Neuron (in vitro differentiated cells): Measurements from ENCODE around the gene EML1.

ENCODE experiments used
- H2AFZ ChIP-seq: one replicate; pipeline ENCODE4 v1.6.1; 2013; ENCODE audit warnings: low read depth, mild to moderate bottlenecking, inconsistent platforms, low read length, moderate library complexity
- H3K27me3 ChIP-seq: one replicate; pipeline ENCODE4 v1.6.1; 2013; ENCODE audit warnings: low read length; ENCODE audit not compliant: insufficient read depth
- H3K36me3 ChIP-seq: one replicate; pipeline ENCODE4 v1.6.1; 2013; ENCODE audit warnings: low read length; ENCODE audit not compliant: insufficient read depth
- H3K4me1 ChIP-seq: one replicate; pipeline ENCODE4 v1.6.1; 2013; ENCODE audit warnings: low read length; ENCODE audit not compliant: insufficient read depth
- H3K4me3 ChIP-seq: 2 replicates; pipeline ENCODE4 v1.5.1; 2013; ENCODE audit warnings: mild to moderate bottlenecking, low read length, moderate library complexity
- H3K9me3 ChIP-seq: one replicate; pipeline ENCODE4 v1.6.1; 2013; ENCODE audit warnings: low read length

The EML1 gene

DNA sequence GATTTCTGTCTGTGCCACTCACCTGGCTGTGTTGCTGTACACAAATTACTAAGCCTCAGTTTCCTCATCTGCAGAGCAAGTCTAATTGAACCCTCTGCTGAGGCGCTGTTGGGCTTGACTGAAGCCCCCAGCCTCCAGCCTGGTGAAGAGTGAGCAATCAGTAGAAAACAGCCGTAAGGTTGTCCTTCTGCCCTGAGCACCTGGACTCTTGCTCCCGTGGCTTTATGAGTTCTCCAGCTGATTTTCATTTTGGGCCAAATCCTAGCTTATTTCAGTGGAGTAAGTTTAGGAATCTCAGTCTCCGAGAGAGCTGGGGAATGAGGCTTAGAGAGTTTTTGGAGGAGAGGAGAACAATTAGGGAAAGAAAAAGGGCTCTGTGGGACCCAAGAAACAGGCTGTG, 138.1 kb downstream of the EML1 start:
- no peak overlapping the region for H3K4me3 ChIP-seq
- no peak overlapping the region for H2AFZ ChIP-seq
- peaks cover 8% of the 10 kb centered on the region for H3K36me3 ChIP-seq
- no peaks in the 10 kb centered on the region for H3K27me3 ChIP-seq
- peaks cover 3% of the 10 kb centered on the region for H3K9me3 ChIP-seq
- peaks cover 10% of the 10 kb centered on the region for H3K4me1 ChIP-seq

- H3K27me3 ChIP-seq, result no peaks in the 10 kb centered on the region
- no peak overlapping the region for H2AFZ ChIP-seq
- H3K36me3 ChIP-seq, result peaks cover 43% of the 10 kb centered on the region
- no peak overlapping the region for H3K4me3 ChIP-seq
- no peaks in the 10 kb centered on the region for H3K9me3 ChIP-seq
- H3K4me1 ChIP-seq, result no peaks in the 10 kb centered on the region
These were observed 142.8 kb downstream of the EML1 start for GRCh38 chr14:99936056-99936455.

DNA sequence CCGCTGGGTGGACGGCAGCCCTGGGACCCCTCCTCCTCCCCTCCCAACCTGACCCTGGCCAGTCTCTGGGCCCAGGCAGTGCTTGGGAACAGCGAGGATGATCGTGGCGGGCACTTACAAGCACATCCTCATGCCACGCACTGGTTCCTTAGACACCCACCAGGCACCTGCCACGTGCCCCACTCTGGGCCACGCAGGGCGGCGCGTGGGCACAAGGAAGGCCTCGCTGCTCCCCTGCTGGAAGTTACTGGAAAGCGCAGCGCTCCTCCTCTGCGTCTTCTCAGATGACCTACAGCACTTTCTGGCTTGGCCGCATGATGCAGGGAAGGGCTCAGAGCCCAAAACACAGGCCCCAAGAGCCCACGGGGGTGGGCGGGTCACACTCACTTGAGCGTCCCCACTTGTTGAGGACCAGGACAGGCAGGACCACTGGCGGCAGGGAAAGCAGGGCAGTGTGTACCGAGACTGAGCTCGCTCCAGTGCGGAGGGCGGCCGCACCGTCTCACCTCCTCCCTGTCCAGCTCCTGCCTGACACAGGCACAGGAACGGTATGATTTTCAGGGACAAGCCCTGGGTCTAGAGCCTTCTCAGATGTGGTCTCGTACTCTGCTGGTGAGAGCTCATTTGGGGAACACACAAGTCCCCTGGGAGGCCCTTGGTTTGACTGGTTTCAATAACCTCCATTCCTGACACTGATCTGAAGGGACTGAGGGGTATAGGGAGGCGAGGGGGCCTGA, 143.7 kb downstream of the EML1 start:
- no peak overlapping the region for H3K4me3 ChIP-seq
- H3K9me3 ChIP-seq, result no peaks in the 10 kb centered on the region
- peaks cover 51% of the 10 kb centered on the region for H3K36me3 ChIP-seq
- H2AFZ ChIP-seq, result no peak overlapping the region
- no peaks in the 10 kb centered on the region for H3K27me3 ChIP-seq
- no peaks in the 10 kb centered on the region for H3K4me1 ChIP-seq

DNA sequence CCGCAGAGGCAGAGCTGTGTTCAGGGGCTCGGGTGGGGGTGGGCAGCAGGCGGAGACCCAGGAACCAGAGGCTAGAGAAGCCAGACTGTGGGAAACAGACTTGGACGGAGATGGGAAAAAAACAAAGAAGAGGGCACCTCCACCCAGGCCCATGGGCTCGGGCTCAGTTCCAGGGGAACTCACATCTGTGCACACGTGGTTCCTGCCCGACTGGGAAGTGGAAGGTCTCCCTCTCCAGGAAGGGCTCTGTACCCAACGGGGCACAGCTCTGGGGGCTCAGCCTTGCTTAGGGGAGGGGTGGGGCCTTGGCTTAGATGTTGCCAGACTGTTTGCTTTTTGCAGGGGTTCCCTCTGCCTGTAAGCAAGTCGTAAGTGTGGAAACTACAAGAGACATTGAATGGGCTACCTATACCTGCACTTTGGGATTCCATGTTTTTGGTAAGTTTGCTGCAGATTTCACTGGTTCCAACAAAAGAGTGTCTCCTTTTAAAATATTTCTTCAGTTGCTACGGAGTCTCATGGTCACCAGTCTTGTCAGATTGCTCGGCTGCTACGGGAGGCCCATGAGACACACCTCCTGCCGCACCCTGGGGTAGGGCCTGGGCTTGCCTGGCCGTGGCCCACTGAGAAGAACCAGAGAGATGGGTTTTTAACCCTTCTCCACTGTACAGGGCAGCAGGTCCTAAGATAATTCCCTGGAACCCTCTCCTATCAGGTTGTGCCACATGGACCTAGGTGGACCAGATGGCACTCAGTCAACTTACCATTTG, 144.4 kb downstream of the EML1 start:
- Histone ChIP-seq H3K4me1 (peaks cover 2% of the 10 kb centered on the region), H3K9me3 (no peaks in the 10 kb centered on the region), H2AFZ (no peak overlapping the region), H3K27me3 (no peaks in the 10 kb centered on the region), H3K4me3 (no peak overlapping the region), H3K36me3 (peaks cover 57% of the 10 kb centered on the region)

GRCh38 chr14:99938376-99938775, 145.2 kb downstream of the EML1 start:
- H2AFZ ChIP-seq, result no peak overlapping the region
- no peaks in the 10 kb centered on the region for H3K27me3 ChIP-seq
- peaks cover 62% of the 10 kb centered on the region for H3K36me3 ChIP-seq
- H3K4me3 ChIP-seq, result no peak overlapping the region
- H3K4me1 ChIP-seq, result peaks cover 2% of the 10 kb centered on the region
- H3K9me3 ChIP-seq, result no peaks in the 10 kb centered on the region

- no peaks in the 10 kb centered on the region for H3K9me3 ChIP-seq
- no peak overlapping the region for H2AFZ ChIP-seq
- H3K4me3 ChIP-seq, result no peak overlapping the region
- peaks cover 62% of the 10 kb centered on the region for H3K36me3 ChIP-seq
- no peaks in the 10 kb centered on the region for H3K27me3 ChIP-seq
- peaks cover 2% of the 10 kb centered on the region for H3K4me1 ChIP-seq
These were observed 145.7 kb downstream of the EML1 start for GRCh38 chr14:99938896-99939295.

DNA sequence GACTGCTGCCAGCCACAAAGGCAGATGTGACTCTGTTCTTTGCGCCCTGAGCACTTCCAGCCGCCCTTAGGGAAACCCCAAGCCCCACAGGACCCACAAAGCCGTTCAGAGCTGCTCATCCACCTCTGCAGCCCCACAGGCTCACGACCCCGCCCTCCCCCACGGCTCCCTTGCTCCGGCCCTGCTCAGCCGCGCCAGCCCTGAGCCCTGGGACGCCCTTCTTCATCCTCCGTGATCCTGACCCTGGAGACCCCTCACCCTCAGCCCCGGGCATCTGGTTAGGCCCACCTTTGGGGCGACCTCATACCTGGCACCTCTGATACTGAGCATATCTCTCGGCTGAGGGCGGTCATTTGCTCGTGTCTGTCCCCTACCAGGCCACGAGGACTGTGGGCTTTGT, 146.2 kb downstream of the EML1 start:
- H2AFZ ChIP-seq, result no peak overlapping the region
- no peaks in the 10 kb centered on the region for H3K27me3 ChIP-seq
- H3K9me3 ChIP-seq, result no peaks in the 10 kb centered on the region
- peaks cover 62% of the 10 kb centered on the region for H3K36me3 ChIP-seq
- peaks cover 2% of the 10 kb centered on the region for H3K4me1 ChIP-seq
- H3K4me3 ChIP-seq, result no peak overlapping the region

- Histone ChIP-seq H3K27me3 (no peaks in the 10 kb centered on the region), H3K4me3 (no peak overlapping the region), H2AFZ (no peak overlapping the region), H3K4me1 (peaks cover 2% of the 10 kb centered on the region), H3K9me3 (no peaks in the 10 kb centered on the region), H3K36me3 (peaks cover 60% of the 10 kb centered on the region)
These were observed 146.9 kb downstream of the EML1 start for GRCh38 chr14:99940064-99940463.

DNA sequence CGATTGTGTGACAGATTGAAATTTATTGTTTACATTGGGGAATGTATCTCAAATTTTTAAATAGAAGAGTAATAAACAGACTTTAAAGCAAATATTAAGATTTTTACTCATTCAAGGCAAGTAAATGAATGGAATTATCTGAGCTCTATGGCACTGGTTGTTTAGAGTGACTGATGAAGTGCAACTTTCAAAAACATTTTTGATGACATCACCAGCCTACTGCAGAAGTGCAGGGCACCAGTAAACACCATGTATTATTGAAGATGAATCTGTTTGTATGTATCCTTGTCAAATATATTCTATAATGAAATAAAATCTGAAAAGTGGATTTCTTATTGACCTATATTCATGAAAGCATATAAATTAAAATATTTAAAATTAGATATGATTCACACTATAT, 148.0 kb downstream of the EML1 start:
- Histone ChIP-seq H3K4me3 (no peak overlapping the region), H3K9me3 (no peaks in the 10 kb centered on the region), H3K4me1 (peaks cover 2% of the 10 kb centered on the region), H2AFZ (no peak overlapping the region), H3K36me3 (peaks cover 55% of the 10 kb centered on the region), H3K27me3 (no peaks in the 10 kb centered on the region)

- Histone ChIP-seq H3K36me3 (peaks cover 42% of the 10 kb centered on the region), H3K4me1 (peaks cover 2% of the 10 kb centered on the region), H3K9me3 (no peaks in the 10 kb centered on the region), H3K27me3 (no peaks in the 10 kb centered on the region), H2AFZ (no peak overlapping the region), H3K4me3 (no peak overlapping the region)
These were observed 150.4 kb downstream of the EML1 start for GRCh38 chr14:99943620-99944019.

DNA sequence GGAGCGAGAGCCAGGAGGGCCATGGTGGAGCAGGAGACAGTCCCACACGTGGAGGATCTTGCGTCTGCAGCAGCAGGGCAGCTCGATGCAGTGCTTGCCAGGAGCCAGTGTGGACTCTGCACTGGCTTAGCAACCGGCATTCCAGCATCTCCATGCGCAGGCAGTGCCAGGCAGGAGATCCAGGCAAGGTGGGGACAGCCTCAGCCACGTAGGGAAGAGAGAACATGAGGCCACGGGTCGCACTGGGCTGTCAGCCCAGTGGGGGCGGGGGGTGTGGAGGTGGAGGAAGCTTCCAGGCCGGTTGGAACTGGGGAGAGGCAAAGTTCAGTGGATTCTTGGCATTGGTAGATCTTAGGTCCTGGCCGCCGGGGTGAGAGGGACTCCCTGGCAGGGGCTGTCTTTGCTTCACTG, 151.0 kb downstream of the EML1 start:
- no peaks in the 10 kb centered on the region for H3K9me3 ChIP-seq
- peaks cover 2% of the 10 kb centered on the region for H3K4me1 ChIP-seq
- H2AFZ ChIP-seq, result no peak overlapping the region
- no peak overlapping the region for H3K4me3 ChIP-seq
- H3K36me3 ChIP-seq, result peaks cover 36% of the 10 kb centered on the region
- no peaks in the 10 kb centered on the region for H3K27me3 ChIP-seq

DNA sequence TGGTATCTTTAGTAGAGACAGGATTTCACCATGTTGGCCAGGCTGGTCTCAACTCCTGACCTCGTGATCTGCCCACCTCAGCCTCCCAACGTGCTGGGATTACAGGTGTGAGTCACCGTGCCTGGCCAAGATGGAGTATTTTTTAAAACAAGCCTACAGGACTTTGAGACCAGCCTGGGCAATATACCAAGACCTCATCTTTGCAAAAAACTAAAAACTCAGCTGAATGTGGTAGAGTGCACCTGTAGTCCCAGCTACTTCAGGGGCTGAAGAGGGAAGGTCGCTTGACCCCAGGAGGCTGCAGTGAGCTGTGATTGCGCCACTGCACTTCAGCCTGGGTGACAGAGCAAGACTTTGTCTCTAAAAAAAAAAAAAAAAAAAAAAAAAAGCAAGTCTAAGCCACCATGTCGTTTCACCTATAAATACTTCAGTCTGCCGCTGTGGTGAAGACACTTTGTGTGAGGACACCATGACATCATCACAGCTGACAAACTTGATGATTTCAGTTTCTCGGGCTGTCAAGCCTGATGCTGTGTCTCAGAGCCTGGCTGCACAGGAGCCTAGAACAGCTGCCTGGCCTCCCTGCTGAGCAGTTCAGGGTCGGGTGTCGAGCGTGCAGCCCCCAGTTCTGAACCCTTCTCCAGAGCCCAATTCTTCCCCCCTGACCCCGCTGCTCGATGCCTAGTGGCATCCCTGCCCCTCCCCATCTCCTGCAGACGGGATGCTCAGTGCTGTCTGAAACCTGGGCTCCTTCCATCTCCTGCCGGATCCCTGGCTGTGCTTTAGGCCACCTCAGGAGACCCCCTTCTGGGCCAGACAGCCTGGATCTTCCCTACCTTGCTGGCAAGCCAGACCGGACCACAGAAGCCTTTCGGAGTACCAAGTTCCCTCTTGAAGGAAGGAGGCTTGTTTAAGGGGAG, 152.8 kb downstream of the EML1 start:
- Histone ChIP-seq H3K4me1 (peaks cover 9% of the 10 kb centered on the region), H3K27me3 (no peaks in the 10 kb centered on the region), H3K9me3 (no peaks in the 10 kb centered on the region), H3K4me3 (no peak overlapping the region), H2AFZ (no peak overlapping the region), H3K36me3 (peaks cover 20% of the 10 kb centered on the region)
